ENCODE measurements around the gene CLDN14.

CLDN14 gene, protein sequence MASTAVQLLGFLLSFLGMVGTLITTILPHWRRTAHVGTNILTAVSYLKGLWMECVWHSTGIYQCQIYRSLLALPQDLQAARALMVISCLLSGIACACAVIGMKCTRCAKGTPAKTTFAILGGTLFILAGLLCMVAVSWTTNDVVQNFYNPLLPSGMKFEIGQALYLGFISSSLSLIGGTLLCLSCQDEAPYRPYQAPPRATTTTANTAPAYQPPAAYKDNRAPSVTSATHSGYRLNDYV

DNA sequence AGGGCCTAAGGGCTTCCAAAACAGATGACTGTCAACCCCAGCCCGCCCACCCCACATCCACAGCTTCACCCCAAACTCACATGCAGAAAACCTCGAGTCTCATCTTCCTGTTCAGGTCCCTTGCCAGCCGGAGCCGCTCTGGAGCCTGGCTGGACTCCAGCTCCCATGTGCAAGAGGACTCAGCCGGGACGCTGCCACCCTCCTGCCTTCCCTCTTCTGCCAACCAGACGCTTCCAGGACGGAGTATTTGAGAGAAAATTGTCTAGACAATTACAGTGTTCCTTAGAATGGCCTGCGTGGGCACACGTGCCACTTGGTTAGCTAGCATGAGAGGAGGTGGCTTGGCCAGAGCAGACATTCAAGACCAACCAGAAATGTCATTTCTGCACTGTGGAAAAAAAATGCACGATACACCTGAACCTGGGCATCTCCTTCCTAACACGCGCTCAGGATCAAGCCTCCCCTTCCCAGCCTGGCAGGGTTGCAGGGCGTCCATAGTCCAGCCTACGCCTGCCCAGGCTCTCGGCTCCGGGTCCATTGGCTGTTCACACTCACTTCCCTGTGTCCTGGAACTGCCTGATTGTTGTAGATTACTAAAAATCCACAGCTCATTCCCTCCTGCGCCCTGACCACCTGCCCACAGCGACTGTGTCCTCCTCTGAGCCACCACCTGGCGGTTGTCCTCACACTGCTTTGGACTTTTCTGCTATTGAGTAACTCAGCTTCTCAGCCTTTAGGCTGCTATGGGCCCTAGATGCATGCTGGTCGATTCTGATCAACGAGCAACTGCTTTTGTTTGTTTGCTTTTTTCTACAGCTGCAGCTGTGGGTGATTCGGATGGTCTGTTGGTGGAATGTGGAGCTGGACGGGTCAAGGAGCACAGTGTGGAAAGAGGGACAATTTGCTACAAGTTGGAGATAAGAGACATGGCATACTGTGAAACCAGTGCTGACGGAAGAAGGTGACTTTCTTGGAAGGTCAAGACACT is at the start of gene CLDN14:
Gene CLDN14, minus strand, starts transcription at position 708 of the 988 bp plus-strand sequence. CDS start 18,427 bp downstream, outside the sequence.
- H3K27ac Mint-ChIP-seq (ENCODE audit: low read depth) = no peak within 1 kb of the TSS
- no peak within 1 kb of the TSS for H3K4me3 Mint-ChIP-seq
- peaks cover 18% of the 10 kb centered on the region for H3K27me3 Mint-ChIP-seq
- H3K4me1 Mint-ChIP-seq = no peaks in the 10 kb centered on the region
- DNase-seq (ENCODE audit: low spot score in 2 of 2) (no peak), ATAC-seq (replicated peaks; ENCODE audit: extremely low read depth, poor library complexity, severe bottlenecking) (no peak)
- H3K9me3 Mint-ChIP-seq = no peaks in the 10 kb centered on the region
- H3K36me3 Mint-ChIP-seq (ENCODE audit: insufficient read depth) = peaks cover 3% of the 10 kb centered on the region

DNA sequence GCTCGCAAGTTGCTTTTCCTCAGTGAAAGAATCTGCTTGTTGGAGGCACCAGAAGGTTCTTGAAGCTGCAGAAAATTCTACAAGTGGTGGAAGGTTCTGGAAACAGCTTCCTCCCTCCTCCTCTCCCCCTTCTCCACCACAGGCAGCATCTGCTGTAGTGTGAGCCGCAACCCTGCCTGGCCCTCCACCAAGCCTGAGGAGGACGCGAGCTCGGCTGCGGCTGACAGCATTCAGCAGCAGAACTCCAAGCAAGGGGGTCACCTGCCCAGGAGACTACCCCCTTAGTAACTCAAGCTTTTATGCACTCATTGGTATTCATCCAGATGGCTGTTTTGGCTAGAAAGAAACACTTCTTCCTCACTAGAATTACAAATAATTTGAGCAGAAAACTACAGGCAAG is 48.8 kb upstream of the CLDN14 start:
- H3K27me3 Mint-ChIP-seq = peaks cover 61% of the 10 kb centered on the region
- no peak overlapping the region for H3K27ac Mint-ChIP-seq (ENCODE audit: low read depth)
- no peak for ATAC-seq (replicated peaks; ENCODE audit: extremely low read depth, poor library complexity, severe bottlenecking)
- H3K36me3 Mint-ChIP-seq (ENCODE audit: insufficient read depth) = peaks cover 2% of the 10 kb centered on the region
- no peak for DNase-seq (ENCODE audit: low spot score in 2 of 2)
- H3K4me1 Mint-ChIP-seq = no peaks in the 10 kb centered on the region
- H3K9me3 Mint-ChIP-seq = no peaks in the 10 kb centered on the region
- no peak overlapping the region for H3K4me3 Mint-ChIP-seq

DNA sequence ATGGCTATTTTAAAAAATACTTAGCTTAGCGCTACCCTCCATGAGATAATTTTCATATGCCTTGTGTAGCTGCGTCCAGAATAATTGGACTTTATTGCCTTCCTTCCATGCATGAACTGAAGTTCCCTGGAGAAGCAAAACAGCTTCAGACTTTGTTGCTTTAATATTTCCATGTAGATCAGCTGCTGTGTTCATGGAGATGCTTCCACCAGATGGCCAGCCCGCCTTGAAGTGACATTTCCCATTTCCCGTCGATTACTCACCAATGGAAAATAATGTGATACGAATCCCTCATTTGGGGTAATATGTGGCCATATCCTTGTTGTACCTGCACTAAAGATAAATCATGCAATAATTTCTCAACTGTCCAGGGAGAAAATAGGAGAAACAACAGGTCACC is 47.4 kb upstream of the CLDN14 start:
- no peaks in the 10 kb centered on the region for H3K4me1 Mint-ChIP-seq
- no peaks in the 10 kb centered on the region for H3K9me3 Mint-ChIP-seq
- no peaks in the 10 kb centered on the region for H3K36me3 Mint-ChIP-seq (ENCODE audit: insufficient read depth)
- no peak overlapping the region for H3K27ac Mint-ChIP-seq (ENCODE audit: low read depth)
- no peak overlapping the region for H3K4me3 Mint-ChIP-seq
- H3K27me3 Mint-ChIP-seq = peaks cover 66% of the 10 kb centered on the region
- DNase-seq (ENCODE audit: low spot score in 2 of 2) (no peak), ATAC-seq (replicated peaks; ENCODE audit: extremely low read depth, poor library complexity, severe bottlenecking) (no peak)

DNA sequence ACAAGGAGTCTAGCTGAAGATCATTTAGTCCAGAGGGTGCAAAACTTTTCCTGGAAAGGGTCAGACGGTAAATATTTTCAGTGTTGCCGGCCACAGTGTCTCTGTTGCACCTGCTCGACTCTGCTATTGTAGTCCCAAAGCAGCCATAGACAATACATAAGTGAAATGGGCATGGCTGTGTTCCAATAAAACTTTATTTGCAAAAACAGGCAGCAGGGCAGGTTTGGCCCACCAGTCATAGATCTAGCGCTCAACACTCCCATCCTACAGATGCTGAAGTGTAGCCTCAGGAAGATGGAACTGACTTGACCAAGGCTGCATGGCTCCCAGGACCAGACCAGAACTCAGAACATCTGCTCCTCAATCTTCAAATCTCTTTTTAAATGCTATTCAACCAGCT is 46.2 kb upstream of the CLDN14 start:
- Mint-ChIP-seq H3K27ac (ENCODE audit: low read depth) (no peak overlapping the region), H3K9me3 (no peaks in the 10 kb centered on the region)

DNA sequence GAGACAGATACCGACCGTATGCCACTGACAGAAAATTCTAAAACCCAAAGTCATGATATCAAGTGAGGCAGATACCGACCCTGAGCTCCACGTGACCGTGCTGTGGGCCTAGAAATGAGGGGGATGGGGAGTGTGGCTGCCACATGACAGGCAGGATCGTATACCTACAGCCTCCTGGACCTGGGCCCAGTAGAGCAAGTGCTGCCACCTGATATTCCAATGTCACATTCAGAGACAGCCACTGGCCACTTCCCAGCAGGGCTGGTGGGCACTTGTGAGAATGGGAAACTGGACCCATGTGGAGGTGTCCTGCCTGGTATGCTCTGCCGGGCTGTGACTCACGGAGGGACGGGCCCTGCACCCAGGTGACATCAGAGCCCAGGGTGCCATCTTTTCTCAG is 44.6 kb upstream of the CLDN14 start:
- Mint-ChIP-seq H3K27ac (ENCODE audit: low read depth) (no peak overlapping the region), H3K4me3 (no peak overlapping the region), H3K36me3 (ENCODE audit: insufficient read depth) (no peaks in the 10 kb centered on the region), H3K9me3 (peaks cover 12% of the 10 kb centered on the region), H3K4me1 (no peaks in the 10 kb centered on the region), H3K27me3 (peaks cover 73% of the 10 kb centered on the region)
- no peak for DNase-seq (ENCODE audit: low spot score in 2 of 2)
- ATAC-seq (replicated peaks; ENCODE audit: extremely low read depth, poor library complexity, severe bottlenecking) = no peak

More for the DNA sequence above, 46.2 kb upstream of the CLDN14 start:
- ATAC-seq (replicated peaks; ENCODE audit: extremely low read depth, poor library complexity, severe bottlenecking) = no peak
- Mint-ChIP-seq H3K36me3 (ENCODE audit: insufficient read depth) (no peaks in the 10 kb centered on the region), H3K4me1 (no peaks in the 10 kb centered on the region), H3K27me3 (peaks cover 74% of the 10 kb centered on the region), H3K4me3 (no peak overlapping the region)
- DNase-seq (ENCODE audit: low spot score in 2 of 2) = no peak

DNA sequence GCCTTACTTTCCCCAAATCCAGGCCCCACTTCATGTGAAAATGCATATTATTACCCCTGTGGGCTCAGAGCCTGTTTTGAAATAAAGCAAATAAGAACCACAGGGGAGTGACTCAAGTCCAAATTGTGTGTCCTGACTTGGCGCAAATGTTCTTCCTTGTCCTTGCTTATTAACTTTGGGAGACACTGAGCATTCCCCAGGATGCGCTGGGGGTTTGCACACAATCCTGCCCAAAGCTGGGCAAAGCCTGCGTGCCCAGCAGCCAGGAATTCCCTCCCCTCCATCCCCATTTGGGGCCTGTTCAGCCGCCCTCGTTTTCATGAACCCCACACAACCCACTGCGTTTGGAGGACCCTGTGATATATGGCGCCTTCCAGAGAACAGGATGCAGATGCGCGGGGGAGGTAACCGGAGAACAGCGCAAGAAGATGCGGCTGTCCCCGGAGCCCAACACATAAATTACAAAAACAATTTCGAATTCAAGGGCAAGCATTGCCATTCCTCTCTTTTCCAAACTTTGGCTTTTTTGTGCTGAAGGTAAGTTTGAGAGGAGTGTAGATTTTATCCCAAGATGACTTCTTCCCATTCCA is 42.4 kb upstream of the CLDN14 start:
- H3K27ac Mint-ChIP-seq (ENCODE audit: low read depth) = no peak overlapping the region
- no peak for ATAC-seq (replicated peaks; ENCODE audit: extremely low read depth, poor library complexity, severe bottlenecking)
- no peak for DNase-seq (ENCODE audit: low spot score in 2 of 2)
- H3K4me3 Mint-ChIP-seq = no peak overlapping the region
- H3K4me1 Mint-ChIP-seq = no peaks in the 10 kb centered on the region
- H3K9me3 Mint-ChIP-seq = peaks cover 12% of the 10 kb centered on the region
- H3K27me3 Mint-ChIP-seq = peaks cover 74% of the 10 kb centered on the region
- H3K36me3 Mint-ChIP-seq (ENCODE audit: insufficient read depth) = no peaks in the 10 kb centered on the region

DNA sequence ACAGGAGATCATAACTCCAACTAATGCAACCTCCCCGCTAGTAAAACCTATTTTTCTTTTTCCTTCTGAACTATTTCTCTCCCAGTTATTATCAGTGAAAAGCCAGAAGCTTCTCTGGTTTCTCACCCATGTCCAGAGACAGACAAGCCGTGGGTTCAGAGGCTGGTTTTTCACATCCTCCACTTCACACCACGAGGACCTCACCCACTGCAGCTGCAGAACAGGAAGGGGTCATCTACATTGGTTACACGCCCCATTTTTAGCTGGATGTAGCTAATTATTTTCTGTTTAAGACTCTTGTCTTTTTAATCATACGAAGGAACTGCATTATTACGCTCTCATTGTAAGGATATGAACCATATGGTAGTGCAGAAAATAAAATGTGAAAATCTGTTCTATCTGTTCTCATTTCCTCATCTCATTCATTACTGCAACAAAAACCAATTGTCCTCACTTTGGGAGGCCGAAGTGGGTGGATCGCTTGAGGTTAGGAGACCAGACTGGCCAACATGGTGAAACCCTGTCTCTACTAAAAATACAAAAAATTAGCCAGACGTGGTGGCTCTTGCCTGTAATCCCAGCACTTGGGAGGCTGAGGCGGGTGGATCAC is 39.1 kb upstream of the CLDN14 start:
- peaks cover 68% of the 10 kb centered on the region for H3K27me3 Mint-ChIP-seq
- H3K9me3 Mint-ChIP-seq = peaks cover 12% of the 10 kb centered on the region
- no peak for ATAC-seq (replicated peaks; ENCODE audit: extremely low read depth, poor library complexity, severe bottlenecking)
- H3K4me3 Mint-ChIP-seq = no peak overlapping the region
- no peak for DNase-seq (ENCODE audit: low spot score in 2 of 2)
- H3K4me1 Mint-ChIP-seq = no peaks in the 10 kb centered on the region
- no peaks in the 10 kb centered on the region for H3K36me3 Mint-ChIP-seq (ENCODE audit: insufficient read depth)
- H3K27ac Mint-ChIP-seq (ENCODE audit: low read depth) = no peak overlapping the region

DNA sequence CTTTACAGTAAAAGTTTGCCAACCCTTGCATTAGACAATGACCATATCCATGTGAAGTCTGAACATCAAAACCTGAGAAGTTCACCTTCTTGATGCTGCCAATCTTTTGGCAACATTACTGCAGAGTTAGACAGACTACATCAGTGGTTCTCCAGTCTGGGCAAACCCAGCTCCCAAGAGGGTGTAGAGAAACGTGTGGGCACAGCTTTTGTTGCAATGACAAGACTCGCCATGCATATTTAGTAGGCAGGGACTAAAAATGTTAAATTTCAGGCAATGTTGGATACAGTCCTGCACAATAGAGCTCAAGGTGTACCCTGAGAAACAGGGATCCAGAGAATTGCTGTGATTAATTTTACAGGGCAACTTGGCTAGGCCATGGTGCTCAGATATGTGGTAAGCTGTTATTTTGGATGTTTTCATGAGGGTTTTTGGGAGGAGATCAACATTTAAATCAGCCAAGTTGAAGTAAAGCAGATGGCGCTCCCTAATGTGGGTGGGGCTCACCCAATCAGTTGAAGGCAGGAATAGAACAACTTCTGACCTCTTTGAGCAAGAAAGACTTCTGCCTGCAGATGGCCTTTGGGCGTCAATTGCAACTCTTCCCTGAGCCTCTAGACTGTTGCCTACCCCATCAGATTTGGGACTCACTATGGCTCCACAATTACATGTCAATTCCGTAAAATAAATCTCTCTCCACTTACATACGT is 37.6 kb upstream of the CLDN14 start:
- H3K27ac Mint-ChIP-seq (ENCODE audit: low read depth) = no peak overlapping the region
- no peaks in the 10 kb centered on the region for H3K4me1 Mint-ChIP-seq
- H3K36me3 Mint-ChIP-seq (ENCODE audit: insufficient read depth) = no peaks in the 10 kb centered on the region
- peaks cover 12% of the 10 kb centered on the region for H3K9me3 Mint-ChIP-seq
- ATAC-seq (replicated peaks; ENCODE audit: extremely low read depth, poor library complexity, severe bottlenecking) = no peak
- no peak for DNase-seq (ENCODE audit: low spot score in 2 of 2)
- peaks cover 74% of the 10 kb centered on the region for H3K27me3 Mint-ChIP-seq
- no peak overlapping the region for H3K4me3 Mint-ChIP-seq

DNA sequence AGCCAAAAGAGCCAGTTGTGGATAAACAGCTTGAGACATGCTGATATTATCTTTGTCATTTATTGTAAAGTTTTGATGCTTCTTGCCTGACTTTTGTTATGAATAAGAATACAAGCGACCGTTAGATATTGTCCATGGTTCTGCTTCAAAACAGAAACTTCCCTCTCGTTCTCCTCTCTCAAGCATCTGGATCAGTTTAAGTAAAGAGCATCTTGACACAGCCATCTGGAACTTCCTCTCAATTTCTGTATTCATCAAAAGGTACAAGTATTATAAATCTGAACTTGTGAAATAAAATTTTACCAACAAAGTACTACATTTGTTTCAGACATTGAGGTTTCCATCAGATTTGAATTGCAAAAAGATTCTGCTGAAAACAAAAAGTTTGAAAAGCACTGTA is 36.4 kb upstream of the CLDN14 start:
- H3K27me3 Mint-ChIP-seq = peaks cover 75% of the 10 kb centered on the region
- peaks cover 12% of the 10 kb centered on the region for H3K9me3 Mint-ChIP-seq
- no peak overlapping the region for H3K27ac Mint-ChIP-seq (ENCODE audit: low read depth)
- no peak overlapping the region for H3K4me3 Mint-ChIP-seq
- no peak for DNase-seq (ENCODE audit: low spot score in 2 of 2)
- H3K4me1 Mint-ChIP-seq = peaks cover 4% of the 10 kb centered on the region
- no peaks in the 10 kb centered on the region for H3K36me3 Mint-ChIP-seq (ENCODE audit: insufficient read depth)
- ATAC-seq (replicated peaks; ENCODE audit: extremely low read depth, poor library complexity, severe bottlenecking) = no peak

DNA sequence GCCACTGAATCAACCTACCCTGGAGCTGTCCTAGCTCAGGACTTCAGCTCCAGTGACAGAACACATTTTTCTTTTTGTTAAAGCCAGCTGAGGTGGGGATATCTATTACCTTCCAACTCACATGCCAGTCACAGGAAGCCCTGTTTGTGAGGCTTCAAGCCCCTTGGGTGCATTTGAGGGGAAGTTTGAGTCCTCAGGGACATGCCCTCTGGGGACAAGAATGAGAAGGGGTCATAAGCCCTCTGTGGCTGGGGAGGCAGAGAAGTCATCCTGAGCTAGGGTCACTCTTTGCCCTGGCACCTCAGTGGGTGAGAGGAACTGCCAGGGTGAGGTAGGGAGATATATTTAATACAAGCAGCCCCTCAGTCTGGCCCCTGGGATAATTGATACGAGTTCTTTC is 33.5 kb upstream of the CLDN14 start:
- no peaks in the 10 kb centered on the region for H3K9me3 Mint-ChIP-seq
- H3K27me3 Mint-ChIP-seq = peaks cover 59% of the 10 kb centered on the region
- ATAC-seq (replicated peaks; ENCODE audit: extremely low read depth, poor library complexity, severe bottlenecking) = no peak
- H3K4me1 Mint-ChIP-seq = peaks cover 4% of the 10 kb centered on the region
- no peak for DNase-seq (ENCODE audit: low spot score in 2 of 2)
- H3K36me3 Mint-ChIP-seq (ENCODE audit: insufficient read depth) = no peaks in the 10 kb centered on the region
- H3K4me3 Mint-ChIP-seq = no peak overlapping the region
- no peak overlapping the region for H3K27ac Mint-ChIP-seq (ENCODE audit: low read depth)

DNA sequence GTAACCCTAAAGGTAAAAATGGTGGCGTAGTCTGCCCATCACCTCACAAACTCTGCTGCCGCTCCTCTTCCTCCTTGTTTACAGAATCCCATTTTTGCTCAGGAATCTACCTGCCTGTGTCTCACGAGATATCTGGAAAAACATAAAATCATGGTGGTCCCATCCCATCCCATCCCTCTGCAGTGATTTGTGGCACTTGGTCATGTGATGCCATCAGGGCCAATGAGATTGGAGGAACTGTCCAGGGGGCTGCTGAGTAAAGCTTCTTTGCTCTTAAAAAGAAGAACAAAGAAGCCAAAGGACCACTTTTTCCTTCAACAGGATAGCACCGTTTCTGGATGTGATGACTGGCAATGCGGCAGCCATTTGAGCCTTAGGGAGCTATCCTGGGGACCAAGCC is 33.0 kb upstream of the CLDN14 start:
- ATAC-seq (replicated peaks; ENCODE audit: extremely low read depth, poor library complexity, severe bottlenecking) (no peak), DNase-seq (ENCODE audit: low spot score in 2 of 2) (no peak)
- Mint-ChIP-seq H3K36me3 (ENCODE audit: insufficient read depth) (no peaks in the 10 kb centered on the region), H3K9me3 (no peaks in the 10 kb centered on the region), H3K4me1 (peaks cover 4% of the 10 kb centered on the region), H3K27me3 (peaks cover 59% of the 10 kb centered on the region), H3K27ac (ENCODE audit: low read depth) (no peak overlapping the region), H3K4me3 (no peak overlapping the region)

Measured in central memory CD8-positive, alpha-beta T cell (primary cell).